Measurements from ENCODE around the gene SASH1.
A peak's percentile ranks its signal among the peaks of the same experiment; 100 is the strongest.

SASH1 gene

GRCh38 chr6:148521158-148521557 lies 178.5 kb downstream of the SASH1 start:
- H3K9me2 ChIP-seq (replicated peaks; ENCODE audit: control insufficient read depth, low read length): no peaks in the 10 kb centered on the region
- no peaks in the 10 kb centered on the region for H3K9me3 ChIP-seq (ENCODE audit: control insufficient read depth, insufficient read depth, low read length)
- TF ChIP-seq CTCF (IDR thresholded peaks at IDR 0.05; ENCODE audit: low read depth, low read length, poor library complexity, severe bottlenecking) (no peak), EZH2phosphoT487 (IDR thresholded peaks at IDR 0.05; ENCODE audit: borderline replicate concordance, low read length) (no peak)
- H3K4me2 ChIP-seq (ENCODE audit: low read length): peak overlapping the region; percentile 62
- H3K27me3 ChIP-seq (ENCODE audit: control insufficient read depth, low read length): no peaks in the 10 kb centered on the region; the same call in 1 of the 2 replicates
- 0 out of 2 replicates have a peak, but pooled peaks cover 3% of the 10 kb centered on the region for H3F3A ChIP-seq (ENCODE audit: control insufficient read depth, insufficient read depth)
- H3K4me3 ChIP-seq (ENCODE audit: low read length): peak overlapping the region; percentile 52
- H3K4me1 ChIP-seq (ENCODE audit: control insufficient read depth, low read length): peaks cover 32% of the 10 kb centered on the region
- H3K79me2 ChIP-seq (ENCODE audit: control insufficient read depth, low read length): no peaks in the 10 kb centered on the region
- H3K27ac ChIP-seq (ENCODE audit: low read depth, low read length): no peak overlapping the region
- H4K20me1 ChIP-seq (ENCODE audit: control insufficient read depth, insufficient read depth, low read depth, low read length): no peaks in the 10 kb centered on the region
- H3K36me3 ChIP-seq (ENCODE audit: control insufficient read depth, low read length): no peaks in the 10 kb centered on the region

GRCh38 chr6:148521586-148521985 lies 178.9 kb downstream of the SASH1 start:
- no peak overlapping the region for H3K27ac ChIP-seq (ENCODE audit: low read depth, low read length)
- H3K9me3 ChIP-seq (ENCODE audit: control insufficient read depth, insufficient read depth, low read length): no peaks in the 10 kb centered on the region
- H3K27me3 ChIP-seq (ENCODE audit: control insufficient read depth, low read length): no peaks in the 10 kb centered on the region; the same call in 1 of the 2 replicates
- H3F3A ChIP-seq (ENCODE audit: control insufficient read depth, insufficient read depth): 0 out of 2 replicates have a peak, but pooled peaks cover 3% of the 10 kb centered on the region
- H3K4me1 ChIP-seq (ENCODE audit: control insufficient read depth, low read length): peaks cover 32% of the 10 kb centered on the region
- no peaks in the 10 kb centered on the region for H4K20me1 ChIP-seq (ENCODE audit: control insufficient read depth, insufficient read depth, low read depth, low read length)
- no peaks in the 10 kb centered on the region for H3K36me3 ChIP-seq (ENCODE audit: control insufficient read depth, low read length)
- peak overlapping the region; percentile 52 for H3K4me3 ChIP-seq (ENCODE audit: low read length)
- no peak for TF ChIP-seq CTCF (IDR thresholded peaks at IDR 0.05; ENCODE audit: low read depth, low read length, poor library complexity, severe bottlenecking)
- TF ChIP-seq EZH2phosphoT487 (IDR thresholded peaks at IDR 0.05; ENCODE audit: borderline replicate concordance, low read length): no peak
- H3K79me2 ChIP-seq (ENCODE audit: control insufficient read depth, low read length): no peaks in the 10 kb centered on the region
- H3K4me2 ChIP-seq (ENCODE audit: low read length): peak overlapping the region; percentile 62
- H3K9me2 ChIP-seq (replicated peaks; ENCODE audit: control insufficient read depth, low read length): no peaks in the 10 kb centered on the region

GRCh38 chr6:148523048-148523447 lies 180.4 kb downstream of the SASH1 start:
- H3K36me3 ChIP-seq (ENCODE audit: control insufficient read depth, low read length): no peaks in the 10 kb centered on the region
- no peak overlapping the region for H3K4me3 ChIP-seq (ENCODE audit: low read length)
- H3K9me3 ChIP-seq (ENCODE audit: control insufficient read depth, insufficient read depth, low read length): no peaks in the 10 kb centered on the region
- TF ChIP-seq EZH2phosphoT487 (IDR thresholded peaks at IDR 0.05; ENCODE audit: borderline replicate concordance, low read length) (no peak), CTCF (IDR thresholded peaks at IDR 0.05; ENCODE audit: low read depth, low read length, poor library complexity, severe bottlenecking) (no peak)
- no peak overlapping the region for H3K27ac ChIP-seq (ENCODE audit: low read depth, low read length)
- peaks cover 32% of the 10 kb centered on the region for H3K4me1 ChIP-seq (ENCODE audit: control insufficient read depth, low read length)
- H3F3A ChIP-seq (ENCODE audit: control insufficient read depth, insufficient read depth): 0 out of 2 replicates have a peak, but pooled peaks cover 3% of the 10 kb centered on the region
- no peaks in the 10 kb centered on the region for H3K79me2 ChIP-seq (ENCODE audit: control insufficient read depth, low read length)
- H4K20me1 ChIP-seq (ENCODE audit: control insufficient read depth, insufficient read depth, low read depth, low read length): no peaks in the 10 kb centered on the region
- H3K27me3 ChIP-seq (ENCODE audit: control insufficient read depth, low read length): 0 out of 2 replicates have a peak, but pooled peaks cover 4% of the 10 kb centered on the region
- no peaks in the 10 kb centered on the region for H3K9me2 ChIP-seq (replicated peaks; ENCODE audit: control insufficient read depth, low read length)
- H3K4me2 ChIP-seq (ENCODE audit: low read length): no peak overlapping the region

Data from DOHH2 (cell line).